Islet precursor cell (in vitro differentiated cells): ENCODE data around the gene ZBTB7A.

ENCODE experiments used
- DNase-seq: peaks from one replicate; pipeline ENCODE4 v3.0.0-alpha.2; 2018

ZBTB7A gene

DNA sequence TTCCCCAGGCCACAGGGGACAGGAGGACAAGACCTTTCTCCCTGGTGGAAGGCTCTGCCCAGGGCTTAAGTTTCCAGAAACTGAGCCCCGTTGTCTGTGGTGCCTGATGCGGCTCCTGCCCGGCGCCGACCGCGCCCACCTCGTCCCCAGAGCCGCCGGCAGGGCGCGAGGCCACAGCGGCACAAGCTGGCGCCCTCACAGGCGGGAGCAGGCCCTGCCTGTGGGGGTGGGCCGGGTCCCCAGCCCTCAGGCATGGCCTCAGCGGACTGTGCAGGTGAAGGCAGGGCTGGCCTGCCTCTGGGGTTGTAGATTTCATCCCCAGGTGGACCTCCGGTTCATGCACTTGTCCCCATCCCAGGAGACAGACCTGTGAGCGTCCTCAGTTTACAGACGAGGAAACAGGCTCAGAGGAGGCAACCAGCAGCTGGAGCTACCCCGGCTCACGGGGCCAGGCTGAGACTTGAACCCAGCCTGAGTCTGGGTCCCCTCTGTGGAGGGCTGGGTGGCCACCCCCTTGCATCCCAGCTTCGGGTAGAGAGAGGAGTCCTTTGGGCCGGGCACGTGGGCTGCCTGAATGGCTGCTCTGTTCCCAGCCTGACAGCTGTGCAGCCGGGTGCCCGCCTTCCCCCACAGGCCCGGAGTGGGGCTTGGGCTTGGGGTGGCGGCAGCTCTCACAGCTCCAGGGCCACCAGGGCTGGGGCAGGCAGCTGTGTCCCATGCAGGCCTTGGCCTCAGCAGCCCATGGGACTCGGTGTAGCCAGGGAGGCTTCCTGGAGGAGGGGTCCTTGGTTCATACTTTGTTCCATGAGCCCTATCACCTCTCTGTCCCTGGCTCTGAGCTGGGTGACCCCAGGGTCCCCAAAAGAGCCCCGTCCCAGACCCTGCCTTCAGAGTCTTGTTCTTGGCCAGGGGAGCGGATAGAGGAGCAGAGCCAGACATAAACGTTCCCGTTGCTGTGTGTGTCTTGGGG is 32.4 kb downstream of the ZBTB7A start:
- DNase-seq = no peak

DNA sequence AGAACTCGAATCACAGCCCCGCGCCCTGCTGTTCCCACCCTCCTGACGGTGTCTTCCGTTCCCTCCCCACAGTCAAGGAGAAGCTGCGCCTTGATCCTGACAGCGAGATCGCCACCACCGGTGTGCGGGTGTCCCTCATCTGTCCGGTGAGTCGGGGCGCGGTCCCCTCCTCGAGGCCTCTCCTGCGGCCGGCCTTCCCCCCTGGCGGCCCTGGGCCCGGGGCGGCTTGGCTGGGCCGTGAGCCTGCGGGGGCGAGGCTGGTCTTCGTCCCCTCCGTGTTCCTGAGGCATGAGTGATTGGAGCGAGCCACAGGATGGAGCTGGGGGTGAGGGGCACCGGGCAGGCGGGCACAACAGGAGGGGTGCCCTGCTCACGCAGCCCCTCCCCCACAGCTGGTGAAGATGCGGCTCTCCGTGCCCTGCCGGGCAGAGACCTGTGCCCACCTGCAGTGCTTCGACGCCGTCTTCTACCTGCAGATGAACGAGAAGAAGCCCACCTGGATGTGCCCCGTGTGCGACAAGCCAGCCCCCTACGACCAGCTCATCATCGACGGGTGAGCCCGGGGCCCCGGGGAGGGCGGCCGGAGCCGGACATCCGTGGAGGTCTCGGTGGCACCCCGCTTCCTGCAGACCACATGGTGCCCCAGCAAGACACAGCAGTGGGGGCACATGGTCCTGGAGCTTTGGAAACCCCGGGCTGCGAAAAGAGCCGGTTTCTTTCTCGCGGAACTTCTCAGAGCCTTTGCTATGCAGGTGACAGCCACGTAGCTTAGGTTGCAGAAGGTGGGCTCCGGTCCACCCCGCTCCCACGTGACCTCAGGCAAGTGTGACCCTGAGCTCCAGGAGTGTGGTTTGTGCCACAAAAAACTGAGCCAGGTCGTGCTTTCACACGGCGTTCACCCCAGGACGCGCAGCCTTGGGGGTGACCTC is 33.4 kb downstream of the ZBTB7A start:
- DNase-seq = no peak

DNA sequence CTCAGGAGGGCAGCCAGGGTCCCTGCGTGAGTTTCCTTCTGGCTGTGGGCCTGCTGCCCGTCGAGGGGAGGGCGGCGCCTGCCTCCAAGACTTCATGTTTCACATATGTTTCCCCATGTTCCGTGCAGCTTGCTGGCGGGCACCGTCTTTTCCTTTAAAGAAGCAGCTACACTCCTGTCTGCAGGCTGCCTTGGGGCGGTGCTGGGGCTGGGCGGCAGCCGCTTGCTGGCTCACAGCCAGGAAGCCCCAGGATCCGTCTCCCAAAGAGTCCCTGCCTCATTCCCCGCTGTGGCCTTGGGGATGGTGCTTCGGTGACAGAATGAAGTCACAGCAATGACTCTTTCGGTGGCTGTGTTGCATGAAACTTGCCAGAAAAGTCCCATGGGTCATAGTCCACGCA is 34.3 kb downstream of the ZBTB7A start:
- DNase-seq = no peak

DNA sequence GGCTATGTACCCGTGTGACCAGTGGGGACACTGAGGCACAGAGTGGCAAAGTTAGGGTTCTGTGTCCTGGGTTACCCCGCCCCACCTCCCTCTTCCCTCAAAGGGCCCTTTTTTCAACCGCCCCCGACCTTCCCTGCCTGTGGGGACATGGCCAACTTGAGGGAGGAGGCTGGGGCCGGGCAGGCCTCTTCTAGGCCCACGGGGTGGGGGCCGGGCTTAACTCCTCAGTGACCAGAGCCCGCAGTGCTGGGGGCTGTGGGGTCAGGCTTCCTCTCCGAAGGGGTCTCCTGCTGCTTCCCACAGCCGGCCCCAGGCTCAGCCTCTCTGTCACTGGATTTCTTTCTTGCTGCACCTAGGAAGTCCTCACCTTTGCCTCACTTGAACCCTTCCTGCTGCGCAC is 35.3 kb downstream of the ZBTB7A start:
- DNase-seq = no peak

DNA sequence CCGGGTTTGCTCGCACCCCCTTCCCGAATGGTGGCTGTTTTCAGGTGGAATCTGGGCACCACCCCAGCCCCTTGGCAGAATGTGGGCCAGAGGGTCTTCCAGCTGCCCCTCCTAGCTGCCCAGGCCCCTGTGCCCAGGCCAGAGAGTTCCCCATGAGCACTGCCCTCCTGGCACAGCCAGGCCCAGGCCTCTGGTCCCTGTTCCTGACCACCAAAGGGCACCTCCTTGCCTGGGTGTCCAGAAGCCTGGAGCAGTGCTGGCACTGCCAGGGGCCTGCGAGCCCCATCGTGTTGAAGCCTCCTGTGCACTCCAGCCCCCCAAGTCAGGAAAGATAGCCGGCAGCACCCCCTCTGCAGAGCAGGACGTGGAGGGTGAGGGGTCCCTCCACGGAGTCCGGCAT is 35.7 kb downstream of the ZBTB7A start:
- DNase-seq = no peak

DNA sequence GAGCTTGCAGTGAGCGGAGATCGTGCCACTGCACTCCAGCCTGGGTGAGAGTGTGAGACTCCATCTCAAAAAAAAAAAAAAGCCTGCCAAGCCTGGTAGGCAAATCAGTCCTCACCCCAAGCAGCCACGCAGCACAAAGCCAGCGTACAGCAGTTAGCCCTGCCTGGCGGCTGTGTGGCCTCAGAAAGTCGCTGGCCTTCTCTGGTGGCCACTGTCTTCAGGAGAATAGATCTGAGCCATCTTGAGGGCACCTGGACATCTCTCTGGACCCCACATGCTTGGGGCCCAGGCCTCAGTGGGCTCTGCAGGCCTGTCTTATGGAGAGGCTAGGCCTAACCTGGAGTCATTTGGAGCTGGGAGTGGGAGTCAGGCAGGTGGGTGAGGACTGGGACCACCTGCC is 36.1 kb downstream of the ZBTB7A start:
- no peak for DNase-seq

DNA sequence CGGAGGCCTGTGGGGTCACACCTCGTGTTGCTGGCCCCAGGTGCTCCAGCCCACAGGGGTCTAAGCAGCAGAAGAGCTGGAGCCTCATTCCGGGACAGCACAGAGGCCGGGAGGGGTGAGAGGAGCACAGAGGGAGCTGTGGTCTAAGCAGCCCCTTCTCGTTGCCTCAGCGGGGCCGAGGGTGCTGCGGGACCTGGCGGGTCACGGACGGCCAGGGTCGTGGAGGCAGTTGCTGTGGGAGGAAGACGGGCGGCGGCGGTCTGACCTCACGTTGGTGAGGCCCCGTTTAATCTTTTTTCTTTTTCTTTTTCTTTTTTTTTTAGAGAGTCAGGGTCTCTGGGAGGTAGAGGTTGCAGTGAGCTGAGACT is 37.5 kb downstream of the ZBTB7A start:
- no peak for DNase-seq

DNA sequence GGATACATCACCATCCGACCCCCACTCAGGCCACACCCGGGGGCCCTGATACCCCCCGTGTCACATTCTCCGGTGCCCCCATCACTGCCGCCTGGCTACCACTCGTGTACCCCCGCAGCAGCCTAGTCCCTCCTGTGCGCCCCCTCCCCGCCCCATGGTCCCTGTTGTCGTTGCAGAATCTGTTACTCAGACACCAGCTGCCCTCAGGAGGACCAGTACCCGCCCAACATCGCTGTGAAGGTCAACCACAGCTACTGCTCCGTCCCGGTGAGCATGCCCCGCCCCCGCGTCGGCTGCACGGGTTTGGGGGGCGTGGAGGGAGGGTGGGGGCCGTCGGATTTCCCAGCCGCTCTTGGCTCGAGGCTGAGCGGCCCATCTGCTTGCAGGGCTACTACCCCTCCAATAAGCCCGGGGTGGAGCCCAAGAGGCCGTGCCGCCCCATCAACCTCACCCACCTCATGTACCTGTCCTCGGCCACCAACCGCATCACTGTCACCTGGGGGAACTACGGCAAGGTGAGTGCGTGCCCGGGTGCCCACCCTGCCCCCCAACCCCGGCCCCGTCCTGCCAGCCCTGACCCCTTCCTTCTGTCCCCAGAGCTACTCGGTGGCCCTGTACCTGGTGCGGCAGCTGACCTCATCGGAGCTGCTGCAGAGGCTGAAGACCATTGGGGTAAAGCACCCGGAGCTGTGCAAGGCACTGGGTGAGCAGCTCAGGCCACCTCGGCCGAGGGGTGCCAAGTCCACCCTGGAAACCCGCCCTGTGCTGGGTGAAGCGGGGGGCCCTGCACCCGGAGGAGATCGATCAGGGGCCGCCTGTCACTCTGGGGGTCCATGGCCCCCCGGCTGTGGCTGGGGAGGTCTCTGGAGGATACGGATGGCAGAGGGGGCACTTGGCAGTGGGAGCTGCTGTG is 38.1 kb downstream of the ZBTB7A start:
- no peak for DNase-seq

DNA sequence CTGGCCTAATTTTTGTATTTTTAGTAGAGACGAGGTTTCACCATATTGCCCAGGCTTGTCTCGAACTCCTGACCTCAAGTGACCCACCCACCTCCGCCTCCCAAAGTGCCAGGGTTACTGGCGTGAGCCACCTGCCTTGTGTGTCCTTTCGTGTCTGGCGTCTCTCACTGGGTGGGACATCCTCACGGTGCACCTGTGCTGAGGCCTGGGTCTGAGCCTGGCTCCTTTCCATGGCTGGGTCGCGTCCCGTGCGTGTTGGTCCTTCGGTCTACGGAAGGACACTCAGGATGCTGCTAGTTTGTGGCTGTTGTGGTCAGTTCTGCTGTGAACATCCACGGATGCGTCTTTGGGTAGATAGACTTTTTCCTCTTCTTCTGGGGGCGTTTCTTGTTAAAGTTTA is 39.6 kb downstream of the ZBTB7A start:
- DNase-seq = no peak

DNA sequence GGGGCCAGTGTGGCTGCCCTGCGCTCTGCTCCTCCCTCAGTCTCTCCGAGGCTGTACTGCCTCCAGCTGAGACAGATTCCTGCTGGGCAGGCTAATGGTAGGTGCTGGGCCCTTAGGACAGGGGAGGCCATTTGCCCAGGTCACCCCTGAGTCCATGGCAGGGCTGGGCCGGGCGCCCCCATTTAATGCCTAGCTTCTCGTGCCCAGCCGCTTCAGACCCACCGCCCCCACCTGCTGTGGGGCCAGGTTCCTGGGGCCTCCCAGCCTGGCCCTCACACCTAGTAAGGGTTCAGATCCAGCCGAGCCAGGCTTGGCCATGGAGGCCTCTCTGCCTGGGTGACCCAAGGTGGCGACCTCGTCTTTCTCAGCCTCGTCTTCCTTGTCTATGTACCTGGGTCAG is 41.4 kb downstream of the ZBTB7A start:
- DNase-seq = no peak

DNA sequence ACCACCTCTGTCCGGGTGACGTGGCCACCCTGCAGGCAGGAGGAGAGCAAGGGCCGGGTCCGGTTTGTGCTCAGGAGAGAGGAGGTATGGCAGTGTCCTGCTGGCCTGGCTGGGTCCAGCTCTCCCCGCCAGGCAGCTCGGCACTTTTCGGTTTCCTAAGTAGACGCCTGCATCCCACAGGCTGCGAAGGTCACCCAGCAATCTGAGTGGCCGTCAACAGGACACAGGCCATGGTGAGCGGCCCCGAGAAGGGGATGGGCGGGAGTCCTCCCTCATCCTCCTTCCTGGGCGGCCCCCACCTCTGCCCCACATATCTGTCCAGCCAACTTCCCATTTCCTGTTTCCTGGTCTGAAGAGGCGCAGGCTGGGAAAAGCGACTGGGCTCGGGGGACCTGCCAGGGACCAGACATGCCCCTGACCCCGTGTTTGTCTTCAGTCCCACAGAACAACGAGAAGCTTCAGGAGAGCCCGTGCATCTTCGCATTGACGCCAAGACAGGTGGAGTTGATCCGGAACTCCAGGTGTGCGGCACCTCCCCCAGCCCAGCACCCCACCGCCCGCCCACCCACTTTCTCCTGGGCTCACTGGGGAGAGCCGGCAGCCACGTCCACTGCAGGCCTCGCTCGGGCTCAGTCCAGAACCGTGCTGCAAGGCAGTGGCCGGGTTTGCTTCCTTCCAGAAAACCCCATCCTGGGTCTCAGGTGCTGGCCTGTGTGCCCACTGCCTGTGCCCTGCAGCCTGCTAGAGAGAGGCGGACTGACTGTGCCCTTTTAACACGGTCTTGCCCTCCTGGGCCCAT is 42.9 kb downstream of the ZBTB7A start:
- DNase-seq = no peak

DNA sequence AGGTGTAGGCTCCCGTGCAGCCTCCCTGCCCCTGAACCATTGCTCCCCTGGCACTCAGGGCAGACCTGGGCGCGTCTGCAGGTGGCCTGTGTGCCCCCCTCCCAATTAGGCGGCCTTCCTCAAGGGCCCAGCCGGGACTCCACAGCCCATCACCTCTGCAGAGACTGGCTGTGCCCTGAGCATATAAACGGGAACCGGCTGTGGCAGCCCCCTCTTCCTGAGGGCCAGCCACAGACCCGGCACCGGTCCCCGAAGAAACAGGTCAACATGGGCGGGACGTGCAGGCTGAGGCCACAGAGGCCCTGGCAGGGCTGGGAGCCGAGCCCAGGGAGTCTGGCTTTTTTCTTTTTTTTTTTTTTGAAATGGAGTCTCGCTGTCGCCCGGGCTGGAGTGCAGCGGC is 47.1 kb downstream of the ZBTB7A start:
- peak; percentile 43 for DNase-seq

DNA sequence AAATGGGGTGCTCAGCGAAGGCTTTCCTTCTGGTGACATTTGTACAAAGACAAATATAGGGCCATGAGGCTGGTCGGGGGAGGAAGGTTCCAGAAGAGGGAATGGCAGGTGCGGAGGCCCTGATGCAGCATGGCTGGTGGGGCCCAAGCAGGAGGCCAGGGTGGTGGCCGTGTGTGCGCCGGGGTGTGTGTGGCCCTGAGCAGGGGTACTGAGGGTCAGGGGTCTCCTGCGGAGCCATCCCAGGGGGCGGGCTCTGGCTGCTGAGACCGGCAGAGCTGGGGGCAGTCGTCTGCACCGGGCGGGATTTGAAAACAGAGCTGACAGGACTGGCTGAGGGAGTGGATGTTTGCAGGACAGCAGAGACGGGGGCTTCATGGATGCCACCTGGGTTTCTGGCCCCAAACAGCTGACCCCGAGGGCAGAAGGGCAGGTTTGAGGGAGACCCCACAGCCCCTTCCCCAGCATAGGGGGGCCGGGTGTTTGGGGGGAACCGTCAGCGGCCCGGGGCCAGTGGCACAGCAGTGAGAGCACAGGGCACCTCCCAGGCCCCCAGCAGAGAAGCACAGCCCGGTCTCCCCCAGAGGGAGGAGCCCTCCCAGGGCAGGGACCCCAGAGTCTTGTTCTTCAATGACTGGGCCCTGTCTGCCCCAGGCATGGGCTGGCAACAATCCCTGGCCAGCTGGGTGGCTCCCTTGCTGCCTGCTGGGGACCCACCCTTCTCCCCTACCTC is 47.8 kb downstream of the ZBTB7A start:
- DNase-seq = no peak

DNA sequence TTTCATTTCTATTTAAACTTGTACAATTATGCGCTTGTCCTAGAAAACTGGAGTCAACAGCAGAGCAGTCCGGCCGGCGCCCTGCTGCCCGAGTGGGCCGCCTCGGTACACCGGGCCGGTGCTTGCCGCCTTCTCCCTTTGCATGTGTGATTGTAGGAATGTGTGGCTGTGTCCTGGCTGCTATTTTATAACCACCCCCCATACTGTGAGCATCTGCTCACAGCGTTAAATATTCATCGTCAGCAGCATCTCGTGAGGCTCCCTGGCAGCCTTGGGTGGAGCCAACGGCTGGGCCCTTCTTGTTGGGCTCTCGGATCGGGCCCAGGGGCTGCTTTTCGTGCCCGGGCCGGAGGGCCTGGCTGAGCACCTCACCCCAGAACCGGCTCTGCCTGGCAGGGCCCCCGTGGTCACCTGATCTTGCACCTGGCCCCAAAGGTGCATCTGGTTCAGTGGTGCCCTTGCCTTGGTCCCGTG is 48.5 kb downstream of the ZBTB7A start:
- DNase-seq = no peak

DNA sequence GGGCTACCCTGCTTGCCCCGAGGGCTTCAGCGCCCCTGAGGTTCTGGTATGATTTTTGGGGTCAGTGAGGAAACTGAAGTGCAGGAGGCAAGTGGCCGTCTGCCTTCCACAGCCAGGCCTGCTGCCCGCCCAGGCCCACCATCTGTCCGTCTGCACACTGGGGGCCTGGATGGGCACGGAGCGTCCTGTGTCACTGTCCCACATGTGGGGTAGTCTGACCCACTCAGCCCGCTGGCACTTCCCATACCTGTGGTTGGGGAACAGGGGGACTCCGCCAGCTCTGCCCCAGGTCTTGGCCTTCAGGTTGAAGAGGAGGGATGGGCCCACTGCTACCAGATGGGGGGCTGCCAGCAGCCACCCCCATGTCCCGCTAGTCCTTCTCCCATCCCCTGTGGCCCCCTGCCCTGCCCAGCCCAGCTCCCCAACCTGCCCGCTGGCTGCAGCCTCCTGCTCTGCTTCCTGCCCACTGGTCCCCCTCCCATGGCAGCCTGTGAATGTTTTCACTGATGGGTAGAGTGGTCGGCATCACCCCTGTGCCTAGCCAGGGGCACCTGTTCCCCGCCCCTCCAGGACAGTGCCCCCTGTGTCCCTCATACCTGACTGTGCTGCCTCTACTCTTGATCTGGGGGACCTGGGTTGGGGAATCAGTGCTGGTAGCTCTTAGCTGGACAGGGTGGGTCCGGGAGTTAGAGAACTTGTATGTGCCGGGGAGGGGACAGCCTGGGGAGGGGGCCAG is 49.6 kb downstream of the ZBTB7A start:
- no peak for DNase-seq

DNA sequence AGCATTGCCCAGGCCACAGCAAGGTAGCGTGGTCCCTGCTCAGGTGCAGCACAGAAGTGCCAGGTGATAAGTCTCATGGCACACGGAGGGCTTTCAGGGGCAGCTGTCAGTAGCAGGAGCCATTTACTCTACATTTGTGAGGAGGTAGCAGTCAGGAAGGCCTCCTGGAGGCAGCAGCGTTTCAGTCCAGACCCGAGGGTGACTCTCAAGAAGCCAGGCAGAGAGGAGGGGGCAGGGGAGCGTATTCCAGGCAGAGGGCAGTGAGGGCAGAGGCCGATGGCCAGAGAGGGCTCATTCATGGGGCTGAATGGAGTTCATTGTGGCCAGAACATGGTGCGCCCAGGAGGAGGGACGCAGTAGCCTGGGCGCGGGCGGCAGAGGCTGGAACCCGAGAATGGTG is 50.2 kb downstream of the ZBTB7A start:
- DNase-seq = peak; percentile 42

DNA sequence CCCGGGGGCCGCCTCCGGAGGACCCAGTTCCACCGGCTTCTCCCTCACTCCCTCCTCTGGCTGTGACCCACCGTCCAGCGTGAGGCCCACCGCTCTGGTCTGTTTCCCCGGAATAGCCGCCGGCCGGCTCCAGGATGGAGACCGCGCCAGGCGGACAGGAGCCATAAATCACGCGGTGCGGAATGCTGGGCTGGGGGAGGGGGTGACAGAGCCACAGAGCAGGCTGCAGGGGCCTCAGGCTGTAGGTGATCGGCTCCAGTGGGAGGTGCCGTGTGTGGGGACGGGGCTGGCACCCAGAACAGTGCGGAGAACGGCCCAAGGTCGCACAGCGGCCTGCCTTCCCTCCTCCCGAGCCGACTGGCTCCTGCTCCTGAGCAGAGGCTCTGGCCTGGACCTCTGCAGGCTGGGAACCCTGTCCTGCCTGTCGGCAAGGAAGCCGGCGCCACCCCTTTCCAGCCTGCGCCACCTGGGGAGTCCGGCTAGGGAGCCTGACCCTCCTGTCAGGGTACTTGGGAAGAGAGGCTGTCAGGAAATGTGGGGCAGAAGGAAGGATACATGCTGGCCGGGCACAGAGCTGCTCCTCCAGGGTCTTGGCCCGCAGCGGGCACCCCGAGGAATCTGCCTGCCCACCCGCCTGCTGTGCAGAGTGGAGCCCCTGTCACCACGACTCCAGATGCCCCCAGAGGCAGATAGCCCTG is 50.8 kb downstream of the ZBTB7A start:
- DNase-seq = peak; percentile 65

DNA sequence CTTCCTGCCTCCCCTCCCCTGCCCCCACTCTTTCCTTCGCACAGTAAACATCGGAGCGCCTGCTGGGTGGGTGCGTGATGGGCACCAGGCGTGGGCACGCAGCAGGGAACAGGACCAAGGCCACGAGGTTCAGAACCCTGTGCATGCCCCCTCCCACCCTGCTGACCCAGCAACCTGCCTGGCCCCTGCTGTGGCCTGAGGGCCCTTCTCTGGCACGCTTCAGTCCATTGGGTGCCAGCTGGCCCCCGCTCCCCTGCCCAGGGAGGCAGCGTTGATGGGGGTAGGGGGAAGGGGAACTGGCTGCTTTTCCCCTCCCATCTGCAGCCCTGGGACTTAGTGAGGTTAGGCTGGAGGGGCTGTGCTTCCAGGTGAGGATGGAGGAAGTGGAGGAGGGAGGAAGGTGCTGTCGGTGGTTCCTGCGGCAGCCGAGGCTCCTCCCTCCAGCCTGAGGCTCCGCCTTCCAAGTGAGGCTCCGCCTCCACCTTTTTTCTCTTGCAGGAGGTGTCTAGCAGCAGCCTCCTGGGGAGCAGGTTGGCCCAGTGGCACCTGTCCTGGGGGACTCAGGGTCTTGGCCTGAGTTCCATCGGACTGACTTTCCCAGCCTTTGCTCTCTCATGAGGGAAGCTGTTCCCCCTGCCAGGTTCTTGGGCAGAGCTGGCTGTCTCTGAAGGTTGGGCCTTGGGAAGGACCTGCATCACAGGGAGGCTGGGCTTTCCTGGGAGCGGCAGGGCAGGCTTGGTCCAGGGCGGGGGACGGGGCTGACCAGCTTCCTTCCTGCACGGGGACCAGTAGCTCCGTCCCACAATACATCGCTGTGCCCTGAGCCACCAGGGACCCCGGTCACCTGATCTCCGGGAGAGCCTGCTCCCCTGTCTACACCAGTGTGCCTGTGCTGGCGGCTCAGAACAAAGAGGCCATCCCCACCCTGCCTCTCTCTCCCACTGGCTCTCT is 51.9 kb downstream of the ZBTB7A start:
- DNase-seq = peak; percentile 69
